Activated T-cell treated with anti-CD3 and anti-CD28 coated beads, Interleukin-2, amount 50 U/mL, for 4 hours (primary cell): ENCODE results near the gene TRAF2. TPM values are rescaled to one million over a fixed set of nuclear protein-coding genes. Genes with fewer than 3 reads are reported as not detected.

Source experiments
- ATAC-seq, 2 donors: fragments of 200-7000 bp; cut with Tn5 transposase; one replicate each; pipeline ENCODE4 v1.10.0; 2021
- DNase-seq: peaks from one replicate; pipeline ENCODE4 v3.0.0-alpha.2; 2020
- H3K27me3 Mint-ChIP-seq: one replicate; pipeline ENCODE4 v1.8.0; 2021; ENCODE audit warnings: low read depth, mixed read lengths
- H3K36me3 Mint-ChIP-seq: one replicate; pipeline ENCODE4 v1.8.0; 2022; ENCODE audit warnings: mixed read lengths; ENCODE audit not compliant: insufficient read depth
- H3K4me1 Mint-ChIP-seq: one replicate; pipeline ENCODE4 v1.8.0; 2021; ENCODE audit warnings: low read depth, mixed read lengths
- H3K4me3 Mint-ChIP-seq: one replicate; pipeline ENCODE4 v1.8.0; 2021; ENCODE audit warnings: mild to moderate bottlenecking, moderate library complexity, mixed read lengths
- H3K9me3 Mint-ChIP-seq: one replicate; pipeline ENCODE4 v1.8.0; 2021; ENCODE audit warnings: mixed read lengths
- total RNA-seq, 3 donors: library from RNA; stranded (reverse); gene quantifications; one replicate each; pipeline ENCODE4 v1.2.1, GENCODE V29; 2021

Gene TRAF2
- total RNA-seq, 3 donors from 2014 or later = 64.3 to 73.4 (median 68.8) TPM

DNA sequence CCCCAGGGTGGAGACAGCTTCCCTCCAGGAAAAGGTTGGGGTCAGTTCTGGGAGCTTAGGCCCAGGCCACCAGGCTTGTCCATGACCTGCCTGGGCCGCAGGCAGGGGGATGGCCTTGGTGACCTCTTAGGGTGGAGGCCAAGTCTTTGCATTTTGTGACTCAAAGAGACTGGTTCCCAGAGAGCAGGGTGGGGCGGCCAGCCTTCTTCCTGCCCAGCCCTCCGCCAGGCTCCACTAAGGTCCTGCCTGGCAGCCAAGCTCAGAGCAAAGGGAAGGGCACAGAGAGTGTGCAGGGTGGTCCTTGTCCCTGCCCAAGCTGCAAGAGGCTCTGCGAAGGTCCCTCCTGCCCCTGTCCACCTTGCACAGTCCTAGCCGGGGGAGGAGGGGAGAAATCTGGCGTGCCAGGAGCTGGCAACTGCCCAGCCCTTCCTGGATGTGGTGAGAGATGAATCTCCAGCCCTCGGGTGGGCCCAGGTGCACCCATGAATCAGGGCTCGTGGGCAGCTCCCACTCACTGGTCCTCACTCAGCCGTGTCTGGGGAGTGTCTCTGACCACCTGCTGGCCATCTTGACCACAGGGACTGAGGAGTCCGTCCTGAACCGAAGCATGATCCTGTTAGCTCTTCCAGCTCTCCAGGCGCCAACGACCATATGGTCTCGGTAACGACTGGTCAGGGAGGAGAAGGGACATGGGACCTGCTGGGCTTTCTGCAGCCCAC is 88.7 kb downstream of the TRAF2 start:
- ATAC-seq = no peak
- H3K4me3 Mint-ChIP-seq = peak overlapping the region; percentile 55
- DNase-seq = no peak

GRCh38 chr9:136975644-136976043 is 89.3 kb downstream of the TRAF2 start:
- peaks cover 24% of the 10 kb centered on the region for H3K4me1 Mint-ChIP-seq
- no peaks in the 10 kb centered on the region for H3K27me3 Mint-ChIP-seq
- peak overlapping the region; percentile 55 for H3K4me3 Mint-ChIP-seq
- H3K9me3 Mint-ChIP-seq = no peaks in the 10 kb centered on the region
- no peaks in the 10 kb centered on the region for H3K36me3 Mint-ChIP-seq
- ATAC-seq = peak in 1 of 2 donors; percentile 24
- no peak for DNase-seq

More for the DNA sequence above, 88.7 kb downstream of the TRAF2 start:
- Mint-ChIP-seq H3K27me3 (no peaks in the 10 kb centered on the region), H3K36me3 (no peaks in the 10 kb centered on the region), H3K9me3 (no peaks in the 10 kb centered on the region), H3K4me1 (peaks cover 24% of the 10 kb centered on the region)

Other genes starting within 250 kb of the TRAF2 start
- 1 to 10 TPM; 2.3 to 4.3 (median 3.2) TPM for gene EGFL7, start 223.6 kb upstream of the TRAF2 start, total RNA-seq
- gene AGPAT2, start 199.1 kb upstream of the TRAF2 start, total RNA-seq = 10 to 100 TPM; 11.4 to 14.3 (median 11.7) TPM
- gene DIPK1B, start 173.9 kb upstream of the TRAF2 start, total RNA-seq = under 1 TPM in 2 of 3 donors, not detected in 1; 0.16 to 0.18 TPM
- 1 to 10 TPM in 2 of 3 donors, under 1 TPM in 1; 0.82 to 2.4 (median 2.1) TPM for gene LCN10, start 143.6 kb upstream of the TRAF2 start, total RNA-seq
- not detected for gene LCN6, start 138.0 kb upstream of the TRAF2 start, total RNA-seq
- not detected for gene LCN8, start 128.3 kb upstream of the TRAF2 start, total RNA-seq
- not detected for gene LCN15, start 122.0 kb upstream of the TRAF2 start, total RNA-seq
- 10 to 100 TPM; 49.5 to 53.0 (median 51.9) TPM for gene TMEM141, start 95.2 kb upstream of the TRAF2 start, total RNA-seq
- gene CCDC183, start 90.2 kb upstream of the TRAF2 start, total RNA-seq = under 1 TPM in 1 of 3 donors, not detected in 2; 0.49 TPM
- gene RABL6, start 78.6 kb upstream of the TRAF2 start, total RNA-seq = 100 to 1,000 TPM in 2 of 3 donors, 10 to 100 TPM in 1; 90.6 to 103 (median 100) TPM
- gene AJM1, start 44.0 kb upstream of the TRAF2 start, total RNA-seq = 1 to 10 TPM; 1.5 to 2.2 (median 1.7) TPM
- 100 to 1,000 TPM; 112 to 120 (median 119) TPM for gene PHPT1, start 37.1 kb upstream of the TRAF2 start, total RNA-seq
- gene MAMDC4, start 34.2 kb upstream of the TRAF2 start, total RNA-seq = 10 to 100 TPM; 10.7 to 13.9 (median 11.0) TPM
- gene EDF1, start 20.2 kb upstream of the TRAF2 start, total RNA-seq = 100 to 1,000 TPM; 330 to 366 (median 351) TPM
- gene FBXW5, start 58.2 kb downstream of the TRAF2 start, total RNA-seq = 100 to 1,000 TPM in 1 of 3 donors, 10 to 100 TPM in 2; 84.0 to 112 (median 95.3) TPM
- 1 to 10 TPM in 2 of 3 donors, under 1 TPM in 1; 0.94 to 1.4 (median 1.2) TPM for gene C8G, start 58.7 kb downstream of the TRAF2 start, total RNA-seq
- gene LCN12, start 65.8 kb downstream of the TRAF2 start, total RNA-seq = 1 to 10 TPM in 1 of 3 donors, under 1 TPM in 2; 0.49 to 1.2 (median 0.58) TPM
- gene PTGDS, start 91.0 kb downstream of the TRAF2 start, total RNA-seq = under 1 TPM in 2 of 3 donors, not detected in 1; 0.30 to 0.51 TPM
- not detected for gene LCNL1, start 96.5 kb downstream of the TRAF2 start, total RNA-seq
- gene PAXX, start 105.9 kb downstream of the TRAF2 start, total RNA-seq = 100 to 1,000 TPM; 106 to 126 (median 123) TPM
- gene CLIC3, start 110.1 kb downstream of the TRAF2 start, total RNA-seq = under 1 TPM in 2 of 3 donors, not detected in 1; 0.18 to 0.54 TPM
- gene ABCA2, start 141.7 kb downstream of the TRAF2 start, total RNA-seq = 10 to 100 TPM in 2 of 3 donors, 1 to 10 TPM in 1; 9.1 to 15.3 (median 14.3) TPM
- gene FUT7, start 145.6 kb downstream of the TRAF2 start, total RNA-seq = 1 to 10 TPM in 1 of 3 donors, under 1 TPM in 2; 0.74 to 2.4 (median 0.81) TPM
- gene NPDC1, start 159.7 kb downstream of the TRAF2 start, total RNA-seq = 10 to 100 TPM; 15.1 to 33.0 (median 23.2) TPM
- gene ENTPD2, start 167.5 kb downstream of the TRAF2 start, total RNA-seq = under 1 TPM in 1 of 3 donors, not detected in 2; 0.34 TPM
- 1 to 10 TPM; 3.6 to 5.5 (median 4.6) TPM for gene SAPCD2, start 184.0 kb downstream of the TRAF2 start, total RNA-seq
- 1 to 10 TPM; 5.6 to 8.4 (median 7.8) TPM for gene UAP1L1, start 191.0 kb downstream of the TRAF2 start, total RNA-seq
- gene MAN1B1, start 200.5 kb downstream of the TRAF2 start, total RNA-seq = 10 to 100 TPM; 30.7 to 34.0 (median 33.5) TPM
- 100 to 1,000 TPM; 352 to 394 (median 392) TPM for gene DPP7, start 228.2 kb downstream of the TRAF2 start, total RNA-seq